DMS53 treated with DMSO at 0.1 percent for 48 hours (cell line): Measurements from ENCODE around the gene SAMD14.

Experiments
- DNase-seq: peaks from one replicate; lab custom pipeline; 2025; ENCODE audit not compliant: unreplicated experiment; lab: John Stamatoyannopoulos, UW

SAMD14 gene

DNA sequence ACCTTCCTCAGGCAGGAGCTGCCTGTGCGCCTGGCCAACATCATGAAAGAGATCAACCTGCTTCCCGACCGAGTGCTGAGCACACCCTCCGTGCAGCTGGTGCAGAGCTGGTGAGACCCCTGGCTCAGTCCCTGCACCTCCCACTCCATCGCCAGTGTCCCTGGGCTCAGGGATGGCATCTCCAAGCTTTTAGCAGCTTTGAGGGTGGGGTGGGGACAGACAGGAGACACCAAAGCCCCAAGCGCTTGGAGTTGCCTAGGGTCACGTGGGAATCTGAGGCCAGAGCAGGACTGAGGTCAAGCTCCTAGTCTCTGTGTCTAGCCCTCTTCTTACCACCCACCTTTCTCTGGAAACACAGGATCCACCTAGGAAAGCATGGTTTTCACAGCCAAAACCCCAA is 32.5 kb downstream of the SAMD14 start:
- no peak for DNase-seq

DNA sequence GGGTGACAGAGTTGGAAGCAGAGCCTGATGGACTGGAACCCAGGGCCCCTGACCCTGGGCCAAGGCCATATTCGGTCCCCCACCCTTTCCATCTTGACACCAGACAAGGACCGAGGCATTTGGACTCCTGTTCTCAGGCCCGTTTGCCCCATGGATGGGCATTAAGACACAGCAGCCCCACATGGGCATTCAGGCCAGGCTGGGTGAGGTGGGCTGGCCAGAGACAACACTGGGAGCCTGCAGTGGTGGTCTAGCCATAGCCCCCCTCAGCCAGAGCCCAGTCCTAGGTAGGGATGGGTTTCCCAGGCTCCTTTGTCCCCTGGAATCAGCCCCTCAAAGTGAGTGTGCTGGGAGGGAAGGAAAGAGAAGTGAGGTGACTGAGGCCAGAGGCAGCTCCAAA is 33.2 kb downstream of the SAMD14 start:
- no peak for DNase-seq

DNA sequence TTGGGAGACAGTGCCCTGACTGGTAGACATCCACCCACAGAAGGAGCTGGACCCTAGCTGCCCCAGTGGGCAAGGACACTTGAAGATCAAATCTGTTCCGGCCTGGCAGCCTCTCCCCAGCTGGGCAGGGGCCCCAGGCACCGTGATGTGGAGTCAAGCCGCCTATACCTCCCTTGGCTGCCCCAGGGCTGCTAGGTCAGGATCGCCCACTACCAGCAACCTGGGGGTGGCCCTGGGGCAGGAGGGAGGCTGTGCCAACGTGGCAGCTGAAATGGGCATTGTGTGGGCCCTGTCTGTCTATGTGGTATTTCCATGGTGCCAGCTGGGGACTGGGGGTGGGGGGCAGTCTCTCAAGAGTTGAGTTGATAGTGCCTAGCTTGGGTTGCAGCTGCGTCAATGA is 33.9 kb downstream of the SAMD14 start:
- DNase-seq = no peak

DNA sequence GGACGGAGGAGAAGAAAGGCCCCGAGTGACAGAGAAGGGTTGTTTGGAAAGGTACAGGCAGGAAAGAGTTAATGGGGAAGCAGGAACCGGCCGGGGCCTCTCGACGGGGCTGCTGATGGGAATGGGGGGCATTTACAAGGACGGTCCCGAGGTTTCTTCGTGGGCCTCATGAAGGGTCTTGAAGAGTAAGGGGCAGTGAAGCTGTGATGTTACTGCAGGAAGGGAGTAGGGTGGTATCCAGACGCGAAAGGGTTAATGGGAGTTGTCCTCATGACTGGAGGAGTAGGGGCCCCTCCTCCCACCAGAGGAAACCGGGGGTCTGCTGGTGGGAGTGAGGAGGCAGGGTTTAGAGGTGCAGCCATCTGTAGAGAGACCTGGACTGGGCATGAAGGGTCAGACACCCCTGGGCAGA is 34.3 kb downstream of the SAMD14 start:
- DNase-seq = no peak

DNA sequence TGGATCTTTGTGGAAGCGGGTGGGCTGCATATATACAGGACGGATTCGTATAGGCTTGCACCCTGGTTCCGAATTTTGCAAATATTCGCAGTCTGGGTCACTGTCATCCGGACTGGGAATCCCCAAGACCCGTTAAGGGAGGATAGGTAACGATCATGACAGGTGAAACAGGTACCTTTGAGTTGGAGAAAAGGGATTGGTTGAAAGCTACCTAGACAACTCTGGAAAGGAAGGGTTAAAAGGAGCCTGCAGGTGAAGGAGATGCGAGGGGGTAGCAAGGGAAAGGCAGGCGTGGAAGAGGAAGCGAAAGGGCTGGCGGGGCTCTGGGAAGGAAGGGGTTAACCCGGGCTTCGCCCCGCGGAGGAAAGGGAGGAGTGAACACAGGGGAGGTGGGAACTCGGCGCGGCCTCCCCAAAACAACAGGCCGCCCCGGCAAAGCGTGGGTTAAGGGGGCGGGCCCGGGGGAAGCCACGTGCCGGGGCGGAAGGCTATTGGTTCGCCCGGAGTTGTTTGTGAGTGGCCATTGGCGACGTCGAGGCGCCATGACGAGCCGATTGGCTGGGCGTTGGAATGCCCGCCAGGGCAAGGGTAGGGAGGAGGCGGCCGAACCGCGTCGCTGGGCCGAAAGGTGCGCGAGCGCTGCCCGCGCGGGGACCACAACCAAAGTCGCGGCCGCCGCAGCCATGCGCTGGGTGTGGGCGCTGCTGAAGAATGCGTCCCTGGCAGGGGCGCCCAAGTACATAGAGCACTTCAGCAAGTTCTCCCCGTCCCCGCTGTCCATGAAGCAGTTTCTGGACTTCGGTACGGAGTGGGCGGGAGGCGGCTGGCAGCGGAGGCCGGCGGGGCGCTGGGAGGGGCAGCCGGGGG is 35.0 kb downstream of the SAMD14 start, which contains the start of gene PDK2:
PDK2 (plus strand) TSS at position 599 of the 867 bp plus-strand sequence; CDS start at position 684, 85 bp downstream.
- DNase-seq = peak; percentile 95

DNA sequence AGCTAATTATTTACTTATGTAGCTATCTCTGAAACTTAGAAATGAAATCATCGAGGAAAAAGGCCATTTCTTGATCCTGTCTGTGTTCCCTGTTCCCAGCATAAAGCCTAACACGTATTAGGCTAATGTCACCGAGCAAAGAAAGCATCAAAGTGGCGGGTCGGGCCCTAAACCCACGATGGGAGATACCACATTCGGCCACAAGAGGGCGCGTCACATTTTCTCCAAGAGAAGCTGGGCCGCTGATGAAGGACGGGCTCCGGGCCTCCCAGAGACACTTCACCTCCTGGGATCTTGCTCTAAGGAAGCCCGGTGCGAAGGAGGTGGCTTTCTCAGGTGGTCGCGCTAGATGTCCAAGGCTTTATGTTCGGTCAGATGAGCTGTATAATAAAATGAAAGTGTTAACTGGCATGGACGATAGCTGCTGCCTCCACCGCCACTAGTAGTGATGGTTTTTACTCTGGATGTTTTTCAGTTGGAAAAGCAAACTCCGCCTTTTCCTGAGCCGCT is 35.7 kb downstream of the SAMD14 start:
- peak; percentile 87 for DNase-seq

DNA sequence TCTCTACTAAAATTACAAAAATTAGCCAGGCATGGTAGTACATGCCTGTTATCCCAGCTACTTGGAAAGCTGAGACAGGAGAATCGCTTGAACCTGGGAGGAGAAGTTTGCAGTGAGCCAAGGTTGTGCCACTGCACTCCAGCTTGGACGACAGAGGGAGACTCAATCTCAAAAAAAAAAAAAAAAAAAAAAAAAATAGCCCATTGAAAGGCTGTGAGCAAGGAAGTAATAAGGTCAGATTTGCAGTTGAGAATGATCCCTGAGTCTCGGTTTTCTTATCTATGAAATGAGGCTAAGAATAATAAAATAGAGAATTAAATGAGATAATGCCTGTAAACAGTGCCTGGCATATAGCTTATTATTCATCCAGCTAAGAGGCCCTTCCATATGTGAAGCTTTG is 36.2 kb downstream of the SAMD14 start:
- no peak for DNase-seq

DNA sequence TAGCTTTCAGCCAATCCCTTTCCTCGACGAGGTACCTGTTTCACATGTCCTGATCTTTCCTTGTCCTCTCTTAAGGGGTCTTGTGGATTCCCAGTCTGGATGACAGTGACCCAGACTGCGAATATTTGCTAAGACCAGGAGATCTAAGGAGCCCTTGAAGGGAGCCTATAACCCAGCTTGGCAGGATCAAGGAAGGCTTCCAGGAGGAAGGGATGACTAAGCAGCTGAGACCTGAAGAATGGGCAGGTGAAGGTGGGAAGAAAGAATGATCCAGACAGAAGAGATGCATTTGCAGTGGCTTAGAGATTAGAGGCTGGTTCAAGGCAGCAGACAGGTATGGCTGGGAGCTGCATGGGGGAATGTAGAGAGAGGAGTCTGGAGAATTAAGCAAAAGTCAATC is 36.7 kb downstream of the SAMD14 start:
- no peak for DNase-seq

DNA sequence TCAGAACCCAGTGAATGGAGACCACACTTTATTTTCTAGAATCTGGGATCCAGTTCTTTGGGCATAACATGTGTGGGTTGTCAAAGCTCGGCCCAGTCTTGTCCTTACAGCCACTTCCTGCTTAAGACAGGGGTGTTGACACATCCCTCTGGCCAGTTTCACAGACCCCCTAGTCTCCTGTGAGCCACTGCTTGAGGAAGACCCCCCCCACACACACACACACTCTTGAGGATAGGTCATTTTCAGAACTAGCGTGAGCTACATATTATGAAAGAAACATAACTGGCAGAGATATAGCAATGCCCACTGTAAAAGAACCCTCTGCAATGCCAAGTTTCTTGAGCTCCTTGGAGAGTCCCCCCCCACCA is 38.1 kb downstream of the SAMD14 start:
- no peak for DNase-seq

DNA sequence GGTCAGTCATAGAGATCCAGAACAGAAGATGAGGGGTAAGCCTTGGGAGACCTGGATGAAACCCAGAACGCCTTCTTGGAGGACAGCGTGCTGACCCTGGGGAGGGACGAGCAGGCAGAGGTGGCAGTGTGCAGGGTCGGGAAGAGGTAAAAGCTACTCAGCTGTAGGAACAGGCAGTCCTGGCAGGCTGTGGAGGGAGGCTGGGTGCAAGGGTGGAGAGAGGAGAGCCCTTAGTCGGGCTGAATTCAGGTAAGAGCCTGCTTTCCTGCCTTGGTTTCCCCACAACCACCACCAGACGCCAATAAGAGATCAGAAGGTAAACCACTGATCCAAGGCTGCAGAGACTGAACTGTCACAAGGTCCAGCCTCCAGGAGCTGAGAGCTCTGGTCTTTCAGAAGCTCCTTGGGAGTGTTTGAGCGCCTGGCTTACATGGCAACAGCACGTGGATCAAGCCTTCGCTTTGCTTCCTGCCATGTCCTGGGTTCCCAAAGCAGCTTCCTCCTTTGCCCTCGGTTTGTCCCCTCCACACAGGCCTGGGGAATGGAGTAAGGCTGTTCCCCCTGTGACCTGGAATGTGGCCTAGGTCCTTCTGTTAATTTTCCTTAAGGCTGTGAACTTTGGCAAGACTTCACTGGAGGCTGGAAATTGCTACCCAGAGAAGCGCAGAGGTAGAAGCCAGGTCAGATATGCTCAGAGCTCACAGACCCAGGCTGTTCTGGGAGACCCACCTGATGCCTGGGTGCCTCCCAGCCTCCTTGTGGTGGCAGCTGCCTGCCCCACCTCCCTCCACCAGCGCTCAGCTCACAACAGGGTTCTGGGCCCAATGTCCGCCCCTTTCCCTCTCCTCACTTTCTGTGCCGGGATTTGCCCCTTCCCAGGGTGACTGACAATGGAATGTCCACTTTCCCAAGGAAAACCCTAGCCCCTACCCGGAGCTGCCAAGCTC is 38.7 kb downstream of the SAMD14 start:
- no peak for DNase-seq

DNA sequence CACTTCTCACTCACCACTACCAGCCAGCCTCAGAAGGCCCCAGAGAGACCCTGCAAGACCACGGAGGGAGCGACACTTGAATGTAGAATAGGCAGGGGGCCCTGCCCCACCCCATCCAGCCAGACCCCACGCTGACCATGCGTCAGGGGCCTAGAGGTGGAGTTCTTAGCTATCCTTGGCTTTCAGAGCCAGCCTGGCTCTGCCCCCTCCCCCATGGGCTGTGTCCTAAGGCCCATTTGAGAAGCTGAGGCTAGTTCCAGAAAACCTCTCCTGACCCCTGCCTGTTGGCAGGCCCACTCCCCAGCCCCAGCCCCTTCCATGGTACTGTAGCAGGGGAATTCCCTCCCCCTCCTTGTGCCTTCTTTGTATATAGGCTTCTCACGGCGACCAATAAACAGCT is 39.9 kb downstream of the SAMD14 start:
- no peak for DNase-seq

DNA sequence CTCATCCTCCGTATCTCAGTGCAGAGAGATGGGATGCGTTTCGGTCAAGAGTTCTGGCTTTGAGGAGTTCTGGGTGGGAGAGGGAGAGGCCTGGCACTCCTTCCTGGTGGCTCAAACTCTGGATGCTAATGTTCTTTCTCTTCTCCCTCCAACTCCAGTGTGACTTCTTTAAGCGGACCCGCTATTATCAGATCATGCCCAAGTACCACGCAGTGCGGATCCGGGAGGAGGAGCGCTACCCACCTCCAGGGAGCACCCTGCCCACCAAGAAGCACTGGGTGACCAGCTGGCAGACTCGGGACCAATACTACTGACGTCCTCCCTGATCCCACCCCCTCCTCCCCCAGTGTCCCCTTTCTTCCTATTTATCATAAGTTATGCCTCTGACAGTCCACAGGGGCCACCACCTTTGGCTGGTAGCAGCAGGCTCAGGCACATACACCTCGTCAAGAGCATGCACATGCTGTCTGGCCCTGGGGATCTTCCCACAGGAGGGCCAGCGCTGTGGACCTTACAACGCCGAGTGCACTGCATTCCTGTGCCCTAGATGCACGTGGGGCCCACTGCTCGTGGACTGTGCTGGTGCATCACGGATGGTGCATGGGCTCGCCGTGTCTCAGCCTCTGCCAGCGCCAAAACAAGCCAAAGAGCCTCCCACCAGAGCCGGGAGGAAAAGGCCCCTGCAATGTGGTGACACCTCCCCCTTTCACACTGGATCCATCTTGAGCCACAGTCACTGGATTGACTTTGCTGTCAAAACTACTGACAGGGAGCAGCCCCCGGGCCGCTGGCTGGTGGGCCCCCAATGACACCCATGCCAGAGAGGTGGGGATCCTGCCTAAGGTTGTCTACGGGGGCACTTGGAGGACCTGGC is 40.8 kb downstream of the SAMD14 start:
- no peak for DNase-seq

DNA sequence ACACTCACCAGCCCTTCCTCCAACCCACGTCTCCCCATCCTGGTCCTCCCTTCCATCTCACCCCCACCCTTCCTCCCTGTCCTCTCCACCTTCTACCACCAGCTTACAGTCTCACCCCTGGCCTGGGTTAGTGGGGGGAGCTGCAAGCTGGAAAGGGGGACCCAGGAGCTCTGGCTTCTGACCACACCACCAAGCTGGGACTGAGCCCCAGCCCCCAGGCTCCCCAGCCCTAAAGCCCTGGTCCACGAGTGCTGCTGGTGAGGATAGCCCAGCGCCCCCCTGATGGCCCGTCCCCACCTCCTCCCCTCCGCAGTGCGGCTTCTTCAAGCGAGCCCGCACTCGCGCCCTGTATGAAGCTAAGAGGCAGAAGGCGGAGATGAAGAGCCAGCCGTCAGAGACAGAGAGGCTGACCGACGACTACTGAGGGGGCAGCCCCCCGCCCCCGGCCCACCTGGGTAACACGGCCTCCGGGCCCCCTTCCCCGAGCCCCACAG is 42.0 kb downstream of the SAMD14 start:
- DNase-seq = no peak

DNA sequence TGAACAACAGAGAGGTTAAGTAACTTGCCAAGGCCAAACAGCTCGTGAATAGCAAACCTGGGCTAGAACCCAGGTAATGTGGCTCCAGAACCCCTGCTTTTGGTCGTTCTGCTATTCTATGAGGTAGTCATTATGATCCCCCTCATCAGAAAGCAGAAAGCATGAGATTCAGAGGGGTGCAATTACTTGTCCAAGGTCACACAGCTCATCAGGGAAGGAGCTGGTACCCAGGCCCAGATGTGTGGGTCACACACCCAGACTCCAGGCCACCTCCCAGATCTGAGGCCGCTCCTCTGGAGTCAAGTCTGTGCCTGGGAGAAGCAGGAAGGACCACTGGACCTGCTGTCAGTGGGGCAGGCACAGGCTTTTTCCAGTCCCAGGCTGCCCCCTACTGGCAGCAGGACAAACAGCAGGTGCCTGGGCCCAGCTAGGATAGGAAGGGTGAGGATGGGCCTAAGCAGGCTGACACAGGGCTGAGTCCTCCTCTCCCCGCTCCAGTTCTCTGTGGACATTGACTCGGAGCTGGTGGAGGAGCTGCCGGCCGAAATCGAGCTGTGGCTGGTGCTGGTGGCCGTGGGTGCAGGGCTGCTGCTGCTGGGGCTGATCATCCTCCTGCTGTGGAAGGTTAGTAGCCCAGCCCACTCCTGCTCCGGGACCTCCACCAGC is 42.6 kb downstream of the SAMD14 start:
- DNase-seq = peak; percentile 61

DNA sequence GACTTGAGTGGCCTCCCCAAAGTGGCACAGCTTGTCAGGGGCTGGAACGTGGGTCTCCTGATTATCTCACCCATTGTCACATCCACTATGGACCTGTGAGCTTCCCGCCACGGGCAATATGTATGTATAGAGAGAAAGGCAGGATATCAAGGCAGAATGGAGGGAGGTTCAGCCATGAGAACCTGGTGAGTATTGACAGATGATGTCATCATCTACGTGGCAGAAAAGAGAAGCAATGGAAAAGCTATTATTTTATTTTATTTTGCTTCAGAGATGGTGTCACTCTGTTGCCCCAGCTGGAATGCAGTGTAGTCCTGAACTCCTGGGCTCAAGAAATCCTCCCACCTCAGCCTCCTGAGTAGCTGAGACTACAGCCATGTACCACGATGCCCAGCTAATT is 48.2 kb downstream of the SAMD14 start:
- no peak for DNase-seq

DNA sequence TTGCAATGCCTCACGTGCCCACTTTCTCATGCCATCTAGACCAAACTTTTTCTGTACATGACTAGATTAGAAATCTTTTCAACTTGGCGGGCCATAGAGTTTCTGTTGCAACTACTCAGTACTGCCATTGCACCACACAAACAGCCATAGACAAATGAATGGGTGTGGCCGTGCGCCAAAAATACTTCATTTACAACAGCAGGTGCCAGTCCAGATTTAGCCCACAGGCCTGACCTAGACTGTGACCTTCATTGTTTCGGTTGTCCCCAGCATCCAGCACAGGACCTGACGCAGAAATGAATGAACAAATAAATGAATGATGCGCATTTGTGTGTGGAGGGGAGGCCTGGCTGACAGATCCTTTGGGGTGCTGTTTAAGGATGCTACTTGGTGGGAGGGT is 49.1 kb downstream of the SAMD14 start:
- DNase-seq = no peak

DNA sequence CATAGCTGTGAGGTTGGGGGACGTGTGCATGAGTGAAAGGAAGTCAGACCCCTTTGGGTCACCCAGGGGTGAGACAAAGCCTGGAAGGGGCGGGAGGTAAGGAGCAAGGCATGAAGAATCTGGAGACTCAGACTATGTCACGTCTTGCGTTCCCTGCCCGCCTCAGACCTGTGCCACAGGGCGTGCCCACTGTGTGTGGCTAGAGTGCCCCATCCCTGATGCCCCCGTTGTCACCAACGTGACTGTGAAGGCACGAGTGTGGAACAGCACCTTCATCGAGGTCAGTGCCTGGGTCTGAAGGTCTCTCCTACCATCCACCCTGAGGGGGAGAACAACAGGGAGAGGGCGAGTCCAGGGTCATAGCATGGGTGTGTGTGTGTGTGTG is 49.9 kb downstream of the SAMD14 start:
- DNase-seq = no peak

DNA sequence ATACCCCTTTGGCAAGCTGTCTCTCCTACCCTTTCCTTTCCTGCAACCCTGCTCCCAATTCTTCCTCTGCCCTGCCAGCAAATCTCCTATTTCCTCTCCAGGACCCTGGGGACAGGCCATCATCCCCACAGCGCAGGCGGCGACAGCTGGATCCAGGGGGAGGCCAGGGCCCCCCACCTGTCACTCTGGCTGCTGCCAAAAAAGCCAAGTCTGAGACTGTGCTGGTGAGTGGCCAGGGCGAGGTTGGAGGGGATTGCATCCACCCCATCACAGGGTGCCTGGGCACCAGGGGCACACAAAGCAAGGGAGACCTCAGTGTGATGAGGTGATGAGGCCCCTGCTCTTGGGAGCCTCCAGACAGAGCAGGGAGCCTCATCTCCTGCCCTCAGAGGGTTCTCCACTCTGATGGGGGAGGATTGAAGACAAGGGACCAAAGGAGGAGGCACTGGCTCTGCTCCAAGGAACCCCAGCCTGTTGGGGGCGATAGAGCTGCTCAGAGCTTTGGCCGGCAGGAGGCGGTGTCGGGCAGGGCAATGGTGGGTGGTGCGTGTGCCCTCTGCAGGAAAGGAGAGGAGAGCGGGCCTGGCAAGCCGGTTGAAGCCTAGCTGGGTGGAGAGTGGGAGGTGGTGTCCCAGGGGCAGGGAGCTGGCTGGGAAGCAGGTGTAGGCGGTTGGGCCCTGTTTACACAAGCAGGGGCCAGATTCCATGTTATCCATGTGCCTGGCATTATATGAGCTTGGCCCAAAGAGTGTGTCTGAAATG is 50.4 kb downstream of the SAMD14 start:
- DNase-seq = no peak

DNA sequence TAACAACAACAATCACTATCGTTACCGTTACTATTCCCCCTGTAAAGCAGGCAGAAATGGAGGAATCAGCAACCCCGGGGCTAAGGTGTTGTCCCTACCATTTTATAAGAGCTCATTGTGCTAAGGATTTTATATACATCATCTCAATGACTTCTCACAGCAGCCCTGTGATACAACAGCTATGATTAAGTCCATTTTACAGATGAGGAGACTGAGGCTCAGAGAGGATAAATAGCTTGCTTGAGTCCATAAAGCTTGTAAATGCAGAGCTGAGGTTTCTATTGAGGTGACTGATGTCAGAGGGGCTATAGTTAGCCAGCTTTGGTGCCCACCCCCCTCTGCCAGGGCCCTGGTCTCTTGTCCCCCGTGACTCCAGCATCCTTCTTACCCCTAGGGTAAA is 51.5 kb downstream of the SAMD14 start:
- no peak for DNase-seq
